ENCODE data around the gene CLMP. TPM values are rescaled to one million over a fixed set of nuclear protein-coding genes. Genes with fewer than 3 reads are reported as not detected.

The CLMP gene
- total RNA-seq, 4 donors from 2014 or later, result 169 to 215 (median 197) TPM

DNA sequence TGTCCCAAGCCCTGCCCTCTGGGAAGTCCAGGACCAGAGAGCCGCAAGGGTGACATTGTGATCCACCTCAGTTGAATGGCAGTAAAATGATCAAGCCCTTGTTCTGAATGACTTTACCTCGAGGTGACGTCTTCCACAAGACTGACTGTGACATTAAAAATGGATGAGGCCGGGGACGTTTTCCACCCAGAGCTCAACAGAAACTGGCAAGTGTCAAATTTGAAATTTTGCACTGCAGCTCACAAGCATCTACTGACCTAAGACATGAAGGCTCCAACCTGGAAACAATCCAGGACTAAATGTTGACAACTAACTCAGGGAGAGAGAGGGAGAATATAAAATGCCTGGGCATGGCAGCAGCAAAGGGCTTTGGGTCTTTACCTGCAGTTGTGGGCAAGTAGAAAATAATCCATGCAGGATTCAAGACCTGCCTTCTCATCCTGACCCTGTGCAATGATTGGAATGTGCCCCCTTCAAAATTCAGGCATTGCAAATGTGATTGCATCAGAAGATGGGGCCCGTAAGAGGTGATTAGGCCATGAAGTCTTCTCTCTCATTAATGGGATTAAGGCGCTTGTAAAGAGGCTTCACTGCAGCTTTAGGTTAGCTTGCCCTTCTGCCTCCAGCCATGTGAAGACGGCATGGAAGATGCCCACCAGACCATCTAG lies 33.6 kb upstream of the CLMP start:
- intact Hi-C loops (cut with DNase I), result no loop called here
- Histone ChIP-seq H3K27me3 (no peaks in the 10 kb centered on the region), H3K9me3 (no peaks in the 10 kb centered on the region), H3K27ac (replicated peaks in 1 of 4) (no peak overlapping the region), H3K36me3 (no peaks in the 10 kb centered on the region), H3K4me3 (no peak overlapping the region), H3K4me1 (peaks cover 0 to 49% (median 42%) of the 10 kb centered on the region in 4 donors)
- 77% methylated on average over 8 of the region's 8 CpGs for WGBS
- TF ChIP-seq, protein P1, sequence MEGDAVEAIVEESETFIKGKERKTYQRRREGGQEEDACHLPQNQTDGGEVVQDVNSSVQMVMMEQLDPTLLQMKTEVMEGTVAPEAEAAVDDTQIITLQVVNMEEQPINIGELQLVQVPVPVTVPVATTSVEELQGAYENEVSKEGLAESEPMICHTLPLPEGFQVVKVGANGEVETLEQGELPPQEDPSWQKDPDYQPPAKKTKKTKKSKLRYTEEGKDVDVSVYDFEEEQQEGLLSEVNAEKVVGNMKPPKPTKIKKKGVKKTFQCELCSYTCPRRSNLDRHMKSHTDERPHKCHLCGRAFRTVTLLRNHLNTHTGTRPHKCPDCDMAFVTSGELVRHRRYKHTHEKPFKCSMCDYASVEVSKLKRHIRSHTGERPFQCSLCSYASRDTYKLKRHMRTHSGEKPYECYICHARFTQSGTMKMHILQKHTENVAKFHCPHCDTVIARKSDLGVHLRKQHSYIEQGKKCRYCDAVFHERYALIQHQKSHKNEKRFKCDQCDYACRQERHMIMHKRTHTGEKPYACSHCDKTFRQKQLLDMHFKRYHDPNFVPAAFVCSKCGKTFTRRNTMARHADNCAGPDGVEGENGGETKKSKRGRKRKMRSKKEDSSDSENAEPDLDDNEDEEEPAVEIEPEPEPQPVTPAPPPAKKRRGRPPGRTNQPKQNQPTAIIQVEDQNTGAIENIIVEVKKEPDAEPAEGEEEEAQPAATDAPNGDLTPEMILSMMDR (IDR thresholded peaks at IDR 0.05), result no peak
- TF ChIP-seq POLR2AphosphoS5 (IDR thresholded peaks at IDR 0.05) (no peak), POLR2A (IDR thresholded peaks at IDR 0.05; ENCODE audit: low read depth) (no peak), EP300 (IDR thresholded peaks at IDR 0.05) (no peak)
- no peak for DNase-seq (ENCODE audit: extremely low spot score)

DNA sequence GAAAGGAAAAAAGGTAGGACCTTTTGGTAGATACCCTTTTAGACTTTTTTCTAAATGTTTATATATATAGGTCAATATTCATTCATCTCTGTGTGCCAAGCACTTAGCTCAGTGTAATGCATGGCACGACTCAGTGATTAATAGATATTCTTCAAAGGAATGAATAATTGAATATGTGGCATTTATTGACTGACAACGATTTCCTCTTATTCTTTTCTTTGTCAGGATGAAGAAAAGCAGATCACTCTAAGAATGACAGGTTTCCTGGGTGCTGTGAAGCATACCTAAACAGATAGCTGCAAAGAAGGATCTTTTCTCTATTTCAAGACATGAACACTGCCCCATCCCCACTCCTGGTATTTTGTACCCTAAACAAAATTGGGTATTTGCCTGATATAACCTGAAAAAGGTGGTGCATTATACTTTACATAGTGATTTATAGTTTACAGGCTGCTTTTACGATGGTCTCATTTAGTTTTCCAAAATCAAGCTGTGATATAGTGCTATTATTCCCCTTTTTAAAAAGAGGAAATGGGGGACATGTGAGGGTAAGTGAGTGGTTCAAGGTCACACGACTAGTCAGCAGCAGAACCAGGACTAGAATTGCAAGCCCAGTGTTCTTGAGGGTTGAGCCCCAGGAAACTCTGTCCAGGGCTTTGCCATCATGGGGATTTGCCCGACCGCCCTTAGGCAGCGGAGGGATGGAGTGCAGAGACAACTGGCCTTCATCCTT lies 32.9 kb upstream of the CLMP start:
- no peak for TF ChIP-seq POLR2AphosphoS5 (IDR thresholded peaks at IDR 0.05)
- H3K4me1 ChIP-seq, result peaks cover 0 to 42% (median 35%) of the 10 kb centered on the region in 4 donors
- intact Hi-C loops (cut with DNase I), result no loop called here
- no peaks in the 10 kb centered on the region for H3K27me3 ChIP-seq
- 77% methylated on average over 7 of the region's 7 CpGs for WGBS
- no peaks in the 10 kb centered on the region for H3K36me3 ChIP-seq
- no peak overlapping the region for H3K27ac ChIP-seq (replicated peaks in 1 of 4)
- no peaks in the 10 kb centered on the region for H3K9me3 ChIP-seq
- no peak overlapping the region for H3K4me3 ChIP-seq
- no peak for DNase-seq (ENCODE audit: extremely low spot score)

GRCh38 chr11:123221584-123221983 lies 26.5 kb upstream of the CLMP start:
- 57% methylated on average over 3 of the region's 3 CpGs for WGBS
- intact Hi-C loops (cut with DNase I), result no loop called here
- H3K4me1 ChIP-seq, result peaks cover 6 to 48% (median 43%) of the 10 kb centered on the region in 4 donors
- H3K36me3 ChIP-seq, result no peaks in the 10 kb centered on the region
- no peak for TF ChIP-seq EP300 (IDR thresholded peaks at IDR 0.05)
- no peak for TF ChIP-seq POLR2AphosphoS5 (IDR thresholded peaks at IDR 0.05)
- TF ChIP-seq, protein P1 (IDR thresholded peaks at IDR 0.05), result no peak
- TF ChIP-seq POLR2A (IDR thresholded peaks at IDR 0.05; ENCODE audit: low read depth), result no peak
- peaks cover 0 to 11% (median 6%) of the 10 kb centered on the region in 4 donors for H3K9me3 ChIP-seq
- no peak for DNase-seq (ENCODE audit: extremely low spot score)
- H3K4me3 ChIP-seq, result no peak overlapping the region
- H3K27me3 ChIP-seq, result no peaks in the 10 kb centered on the region
- H3K27ac ChIP-seq (replicated peaks in 1 of 4), result peak overlapping the region; percentile 28 to 61 (median 43)

DNA sequence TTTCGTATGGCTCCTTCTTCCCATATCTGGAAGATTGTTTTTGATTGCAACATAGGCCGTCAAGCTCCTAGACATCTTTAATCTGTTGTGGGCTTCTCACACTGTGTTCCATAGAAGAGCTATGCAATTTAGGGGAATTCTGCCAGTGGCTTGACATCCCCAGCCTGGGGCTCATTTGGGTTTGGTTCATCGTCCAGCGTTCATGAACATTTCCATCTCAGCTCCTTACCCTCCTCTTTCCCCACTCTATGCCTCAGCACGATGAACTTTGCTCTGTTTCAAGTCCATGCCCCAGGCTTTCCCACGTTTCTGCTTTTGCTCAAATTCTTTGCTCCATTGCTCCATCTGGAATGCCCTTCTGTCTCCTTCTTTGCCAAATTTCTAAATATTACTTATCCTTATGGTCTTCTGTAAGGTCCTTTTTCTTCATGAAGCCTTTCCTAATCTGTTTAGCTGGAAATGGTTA lies 26.1 kb upstream of the CLMP start:
- H3K9me3 ChIP-seq, result peaks cover 0 to 11% (median 6%) of the 10 kb centered on the region in 4 donors
- H3K36me3 ChIP-seq, result no peaks in the 10 kb centered on the region
- H3K4me1 ChIP-seq, result peaks cover 6 to 53% (median 43%) of the 10 kb centered on the region in 4 donors
- no peaks in the 10 kb centered on the region for H3K27me3 ChIP-seq
- intact Hi-C loops (cut with DNase I), result no loop called here
- 80% methylated on average over 6 of the region's 6 CpGs for WGBS
- peak; percentile 26 to 35 for TF ChIP-seq POLR2AphosphoS5 (IDR thresholded peaks at IDR 0.05)
- TF ChIP-seq, protein P1 (IDR thresholded peaks at IDR 0.05), result no peak
- no peak for TF ChIP-seq POLR2A (IDR thresholded peaks at IDR 0.05; ENCODE audit: low read depth)
- TF ChIP-seq EP300 (IDR thresholded peaks at IDR 0.05), result no peak
- peak overlapping the region in 3 of 4 donors; percentile 28 to 61 (median 58) for H3K27ac ChIP-seq (replicated peaks in 1 of 4)
- no peak for DNase-seq (ENCODE audit: extremely low spot score)
- H3K4me3 ChIP-seq, result no peak overlapping the region

- peaks cover 0 to 11% (median 6%) of the 10 kb centered on the region in 4 donors for H3K9me3 ChIP-seq
- H3K4me3 ChIP-seq, result no peak overlapping the region
- H3K36me3 ChIP-seq, result no peaks in the 10 kb centered on the region
- DNase-seq (ENCODE audit: extremely low spot score), result no peak
- H3K4me1 ChIP-seq, result peaks cover 6 to 64% (median 54%) of the 10 kb centered on the region in 4 donors
- 48% methylated on average over 9 of the region's 9 CpGs for WGBS
- H3K27me3 ChIP-seq, result no peaks in the 10 kb centered on the region
- intact Hi-C loops (cut with DNase I), result no loop called here
- peak overlapping the region; percentile 49 to 74 (median 63) for H3K27ac ChIP-seq (replicated peaks in 1 of 4)
- TF ChIP-seq, protein P1 (IDR thresholded peaks at IDR 0.05), result no peak
- TF ChIP-seq POLR2A (IDR thresholded peaks at IDR 0.05; ENCODE audit: low read depth) (no peak), EP300 (IDR thresholded peaks at IDR 0.05) (no peak), POLR2AphosphoS5 (IDR thresholded peaks at IDR 0.05) (peak in 1 of 2 donors; percentile 36)
Measured at GRCh38 chr11:123219066-123219690, 24.1 kb upstream of the CLMP start.

All from esophagus muscularis mucosa (tissue), 4 donors.